Measurements from ENCODE around the gene UNC80.

Gene UNC80

GRCh38 chr2:209937893-209938292, 166.3 kb downstream of the UNC80 start:
- no peak overlapping the region for H3K4me3 ChIP-seq (ENCODE audit: low read depth, low read length)
- TF ChIP-seq CTCF (IDR thresholded peaks at IDR 0.05; ENCODE audit: control insufficient read depth, extremely low read depth, insufficient read depth): no peak
- DNase-seq (ENCODE audit: low read depth): no peak

DNA sequence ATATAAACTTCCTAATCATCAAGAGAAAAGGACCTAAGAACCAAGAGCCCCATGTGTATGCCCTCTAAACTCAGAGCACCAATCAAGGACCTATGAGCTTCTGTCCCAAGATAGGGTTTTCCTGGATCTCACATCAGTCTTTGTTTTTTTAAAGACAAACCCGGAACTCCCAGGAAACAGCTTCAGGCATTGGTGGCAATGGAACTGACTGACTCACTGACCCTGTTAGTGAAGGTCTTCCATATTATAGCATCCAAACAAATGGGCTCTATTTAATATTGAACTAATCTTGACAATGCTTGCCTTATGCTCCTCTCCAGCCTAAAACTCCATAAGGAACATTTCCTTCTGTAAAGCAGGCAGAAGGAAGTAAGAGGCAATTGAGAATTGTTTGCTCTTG, 167.3 kb downstream of the UNC80 start:
- no peak for TF ChIP-seq CTCF (IDR thresholded peaks at IDR 0.05; ENCODE audit: control insufficient read depth, extremely low read depth, insufficient read depth)
- no peak for DNase-seq (ENCODE audit: low read depth)
- H3K4me3 ChIP-seq (ENCODE audit: low read depth, low read length): no peak overlapping the region

DNA sequence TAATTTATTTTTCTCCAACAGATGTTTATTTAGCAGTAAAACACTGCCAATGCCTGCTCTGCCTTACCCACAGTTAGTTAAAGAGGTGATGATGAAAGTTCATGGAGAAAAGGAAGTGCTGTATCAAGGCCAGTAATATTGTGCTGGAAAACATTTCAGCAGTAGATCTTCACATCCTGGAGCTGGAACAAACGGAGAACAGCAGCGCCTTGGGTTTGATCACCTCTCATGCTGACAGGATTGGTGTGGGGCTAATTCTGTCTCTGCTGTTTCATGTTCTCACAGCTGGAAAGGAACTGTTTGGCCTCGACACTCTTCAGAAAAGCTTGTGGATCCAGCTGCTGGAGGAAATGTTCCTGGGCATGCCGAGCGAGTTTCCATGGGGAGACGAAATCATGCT, 169.3 kb downstream of the UNC80 start:
- no peak for DNase-seq (ENCODE audit: low read depth)
- no peak overlapping the region for H3K4me3 ChIP-seq (ENCODE audit: low read depth, low read length)
- no peak for TF ChIP-seq CTCF (IDR thresholded peaks at IDR 0.05; ENCODE audit: control insufficient read depth, extremely low read depth, insufficient read depth)

DNA sequence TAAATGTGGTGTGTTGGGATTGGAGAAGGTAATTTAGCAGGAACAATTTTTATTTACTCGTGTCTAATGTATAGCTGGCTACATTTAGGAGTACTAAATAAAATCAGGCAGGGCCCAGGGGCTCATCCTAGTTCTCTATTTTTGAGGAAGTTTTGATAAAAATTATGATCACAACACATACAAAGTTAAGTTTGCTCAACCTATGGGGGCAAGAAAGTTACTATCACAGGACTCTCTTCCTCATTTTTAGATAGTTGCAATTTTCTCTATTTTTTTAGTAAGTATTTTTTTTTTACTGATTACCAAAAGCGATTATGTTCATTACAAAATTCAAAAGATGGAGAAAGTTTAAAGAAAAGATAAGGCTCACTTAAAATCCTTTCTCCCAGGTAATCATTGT, 170.8 kb downstream of the UNC80 start:
- no peak for TF ChIP-seq CTCF (IDR thresholded peaks at IDR 0.05; ENCODE audit: control insufficient read depth, extremely low read depth, insufficient read depth)
- H3K4me3 ChIP-seq (ENCODE audit: low read depth, low read length): no peak overlapping the region
- no peak for DNase-seq (ENCODE audit: low read depth)

DNA sequence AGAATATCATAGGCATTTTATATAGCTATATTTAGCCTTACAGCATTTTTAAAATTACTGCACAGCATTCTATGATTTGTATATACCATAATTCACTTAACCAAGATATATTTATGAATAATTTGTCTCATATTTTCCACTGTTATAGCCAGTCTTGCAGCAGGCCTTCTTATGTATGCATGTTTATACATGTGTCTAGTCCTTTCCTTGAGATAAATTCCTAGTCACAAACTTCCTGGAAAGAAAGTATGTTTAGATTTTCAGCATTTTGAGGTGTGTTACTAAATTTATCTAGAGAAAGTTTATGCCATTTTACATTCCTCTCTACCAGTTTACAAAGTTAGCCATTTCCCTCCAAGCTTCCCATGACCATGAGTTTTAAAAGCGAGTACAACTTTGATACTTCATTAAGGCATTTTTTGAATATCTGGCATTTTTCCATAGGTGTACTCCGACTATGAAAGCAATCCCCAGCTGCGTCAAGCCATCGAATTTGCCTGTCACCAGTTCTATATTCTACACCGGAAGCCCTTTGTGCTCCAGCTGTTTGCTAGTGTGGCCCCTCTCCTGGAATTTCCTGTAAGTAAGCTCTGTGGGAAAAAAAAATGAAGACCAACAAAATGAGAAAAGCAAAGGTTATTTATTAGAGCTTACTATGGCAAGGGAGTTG, 171.4 kb downstream of the UNC80 start:
- DNase-seq (ENCODE audit: low read depth): no peak
- TF ChIP-seq CTCF (IDR thresholded peaks at IDR 0.05; ENCODE audit: control insufficient read depth, extremely low read depth, insufficient read depth): no peak
- H3K4me3 ChIP-seq (ENCODE audit: low read depth, low read length): no peak overlapping the region

- TF ChIP-seq CTCF (IDR thresholded peaks at IDR 0.05; ENCODE audit: control insufficient read depth, extremely low read depth, insufficient read depth): no peak
- no peak for DNase-seq (ENCODE audit: low read depth)
- no peak overlapping the region for H3K4me3 ChIP-seq (ENCODE audit: low read depth, low read length)
These were observed 172.1 kb downstream of the UNC80 start for GRCh38 chr2:209943776-209944175.

GRCh38 chr2:209946539-209946938, 174.9 kb downstream of the UNC80 start:
- H3K4me3 ChIP-seq (ENCODE audit: low read depth, low read length): no peak overlapping the region
- peak; percentile 90 for DNase-seq (ENCODE audit: low read depth)
- TF ChIP-seq CTCF (IDR thresholded peaks at IDR 0.05; ENCODE audit: control insufficient read depth, extremely low read depth, insufficient read depth): no peak

All from LNCaP clone FGC (cell line).